HG02981 (cell line): ENCODE results near the gene POFUT2.

Source experiments
- ATAC-seq: cut with Tn5 transposase; IDR thresholded peaks from one replicate; pipeline ENCODE4 v1.9.1; 2021; ENCODE audit warnings: mild to moderate bottlenecking, moderate library complexity; ENCODE audit not compliant: unreplicated experiment

The POFUT2 gene

GRCh38 chr21:45252448-45252925 lies 35.2 kb downstream of the POFUT2 start:
- no peak for ATAC-seq

GRCh38 chr21:45251635-45252447 lies 35.9 kb downstream of the POFUT2 start:
- no peak for ATAC-seq

- ATAC-seq = no peak
Observed at GRCh38 chr21:45250914-45251634, 36.6 kb downstream of the POFUT2 start.

GRCh38 chr21:45250272-45250671 lies 37.4 kb downstream of the POFUT2 start:
- no peak for ATAC-seq

GRCh38 chr21:45249626-45250025 lies 38.1 kb downstream of the POFUT2 start:
- no peak for ATAC-seq

GRCh38 chr21:45248893-45249381 lies 38.8 kb downstream of the POFUT2 start:
- ATAC-seq = no peak

- no peak for ATAC-seq
Observed at GRCh38 chr21:45248301-45248892, 39.3 kb downstream of the POFUT2 start.

- ATAC-seq = no peak
Observed at GRCh38 chr21:45246386-45247320, 41.0 kb downstream of the POFUT2 start.

GRCh38 chr21:45244799-45245340 lies 42.8 kb downstream of the POFUT2 start:
- no peak for ATAC-seq

GRCh38 chr21:45243603-45244002 lies 44.1 kb downstream of the POFUT2 start:
- no peak for ATAC-seq

- ATAC-seq = no peak
Observed at GRCh38 chr21:45241357-45241756, 46.3 kb downstream of the POFUT2 start.

- no peak for ATAC-seq
Observed at GRCh38 chr21:45237401-45237800, 50.3 kb downstream of the POFUT2 start.

GRCh38 chr21:45236481-45236880 lies 51.2 kb downstream of the POFUT2 start:
- ATAC-seq = no peak

- no peak for ATAC-seq
Observed at GRCh38 chr21:45235488-45235887, 52.2 kb downstream of the POFUT2 start.

GRCh38 chr21:45234965-45235364 lies 52.7 kb downstream of the POFUT2 start:
- no peak for ATAC-seq

GRCh38 chr21:45234127-45234526 lies 53.6 kb downstream of the POFUT2 start:
- ATAC-seq = no peak

- no peak for ATAC-seq
Observed at GRCh38 chr21:45231705-45232104, 56.0 kb downstream of the POFUT2 start.

GRCh38 chr21:45228656-45229240 lies 58.9 kb downstream of the POFUT2 start:
- no peak for ATAC-seq

- ATAC-seq = no peak
Observed at GRCh38 chr21:45228171-45228641, 59.5 kb downstream of the POFUT2 start.

- no peak for ATAC-seq
Observed at GRCh38 chr21:45227735-45228134, 60.0 kb downstream of the POFUT2 start.
